ENCODE measurements around the gene GPR171.

DNA sequence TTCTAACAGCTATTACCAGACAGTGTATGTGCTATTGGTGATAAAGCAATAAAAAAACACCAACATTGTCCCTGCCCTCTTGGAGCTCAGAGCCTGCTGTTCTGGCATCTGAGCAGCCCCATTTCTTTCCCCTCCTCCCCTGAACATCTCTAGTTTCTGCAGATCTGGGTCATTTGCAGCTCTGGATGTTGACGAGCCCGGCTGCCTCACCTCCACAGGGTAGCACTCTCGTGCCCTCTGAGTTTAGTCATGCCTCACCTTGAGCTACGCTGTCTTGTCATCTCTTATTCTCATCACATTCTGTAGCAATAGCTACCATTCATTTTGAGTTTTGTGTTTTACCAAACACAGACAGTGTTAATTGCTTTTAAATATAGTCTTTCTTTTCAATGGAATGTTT lies 30.0 kb upstream of the GPR171 start:
- TF ChIP-seq, protein P1, sequence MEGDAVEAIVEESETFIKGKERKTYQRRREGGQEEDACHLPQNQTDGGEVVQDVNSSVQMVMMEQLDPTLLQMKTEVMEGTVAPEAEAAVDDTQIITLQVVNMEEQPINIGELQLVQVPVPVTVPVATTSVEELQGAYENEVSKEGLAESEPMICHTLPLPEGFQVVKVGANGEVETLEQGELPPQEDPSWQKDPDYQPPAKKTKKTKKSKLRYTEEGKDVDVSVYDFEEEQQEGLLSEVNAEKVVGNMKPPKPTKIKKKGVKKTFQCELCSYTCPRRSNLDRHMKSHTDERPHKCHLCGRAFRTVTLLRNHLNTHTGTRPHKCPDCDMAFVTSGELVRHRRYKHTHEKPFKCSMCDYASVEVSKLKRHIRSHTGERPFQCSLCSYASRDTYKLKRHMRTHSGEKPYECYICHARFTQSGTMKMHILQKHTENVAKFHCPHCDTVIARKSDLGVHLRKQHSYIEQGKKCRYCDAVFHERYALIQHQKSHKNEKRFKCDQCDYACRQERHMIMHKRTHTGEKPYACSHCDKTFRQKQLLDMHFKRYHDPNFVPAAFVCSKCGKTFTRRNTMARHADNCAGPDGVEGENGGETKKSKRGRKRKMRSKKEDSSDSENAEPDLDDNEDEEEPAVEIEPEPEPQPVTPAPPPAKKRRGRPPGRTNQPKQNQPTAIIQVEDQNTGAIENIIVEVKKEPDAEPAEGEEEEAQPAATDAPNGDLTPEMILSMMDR (conservative IDR thresholded peaks at IDR 0.05; ENCODE audit: low read depth, low read length): no peak
- no peak for TF ChIP-seq EZH2 (IDR thresholded peaks at IDR 0.05; ENCODE audit: borderline replicate concordance, low read depth, low read length, poor library complexity, severe bottlenecking)

All from A673 (cell line).